AG04450 (cell line): ENCODE measurements around the gene TRIM45. TPM values are rescaled to one million over a fixed set of nuclear protein-coding genes. Genes with fewer than 3 reads are reported as not detected.
A peak's percentile ranks its signal among the peaks of the same experiment; 100 is the strongest.

ENCODE experiments used
- CTCF ChIA-PET: fragments of 300-600, 350-600 bp; formaldehyde crosslinking; extraction: SDS; loops from one replicate; lab custom pipeline; 2022; ENCODE audit warnings: antibody characterized with exemption, inconsistent platforms; lab: Charles Lee
- POLR2A ChIA-PET: fragments of 350-600 bp; formaldehyde crosslinking; extraction: SDS; loops from one replicate; lab custom pipeline; 2021; ENCODE audit warnings: antibody characterized with exemption, inconsistent platforms; lab: Yijun Ruan, JAX
- DNase-seq: peaks from one replicate; pipeline ENCODE4 v3.0.0-alpha.2; 2011; ENCODE audit warnings: low read depth, low spot score
- H3K27ac ChIP-seq: one replicate; pipeline ENCODE4 v1.5.1; 2012; ENCODE audit warnings: low read depth, low read length, control low read depth
- H3K27me3 ChIP-seq: one replicate; pipeline ENCODE4 v1.6.0; 2012; ENCODE audit warnings: low read length; ENCODE audit not compliant: control insufficient read depth, insufficient read depth
- H3K4me3 ChIP-seq: 2 replicates; pipeline ENCODE4 v1.5.1; 2011; ENCODE audit warnings: mild to moderate bottlenecking, low read depth, low read length, control low read depth
- H3K9me3 ChIP-seq: 2 replicates; pipeline ENCODE4 v1.5.1; 2012; ENCODE audit warnings: low read length; ENCODE audit not compliant: control insufficient read depth, insufficient read depth
- CTCF ChIP-seq: IDR thresholded peaks from 2 replicates; pipeline ENCODE4 v1.5.1; 2011; ENCODE audit warnings: low read depth, low read length, control low read depth, inconsistent platforms
- polyA plus RNA-seq: library from polyadenylated mRNA; depleted of rRNA; stranded (reverse); fragments of >200 nt; gene quantifications from 2 replicates; pipeline ENCODE4 v1.2.3, GENCODE V29; 2011

Gene TRIM45
- polyA plus RNA-seq, 1 experiment, result 4.8 TPM

GRCh38 chr1:117137281-117137855, 15.8 kb upstream of the TRIM45 start:
- ChIA-PET CTCF (interaction anchor here (0.9 to 2.7 kb wide), 2 partner anchors 9 to 15 kb away, joined by 3 to 28 read pairs; no protein-coding TSS in a partner anchor), POLR2A (no interaction called here)
- no peaks in the 10 kb centered on the region for H3K27me3 ChIP-seq
- H3K9me3 ChIP-seq, result no peaks in the 10 kb centered on the region
- no peak for TF ChIP-seq CTCF
- H3K4me3 ChIP-seq, result no peak overlapping the region
- no peak overlapping the region for H3K27ac ChIP-seq
- no peak for DNase-seq

GRCh38 chr1:117136749-117137148, 15.2 kb upstream of the TRIM45 start:
- no peak for DNase-seq
- no peak for TF ChIP-seq CTCF
- ChIA-PET POLR2A (no interaction called here), CTCF (interaction anchor here (0.9 to 2.7 kb wide), 2 partner anchors 8 to 15 kb away, joined by 3 to 28 read pairs; no protein-coding TSS in a partner anchor)
- Histone ChIP-seq H3K27ac (no peak overlapping the region), H3K27me3 (no peaks in the 10 kb centered on the region), H3K9me3 (no peaks in the 10 kb centered on the region), H3K4me3 (no peak overlapping the region)

- CTCF ChIA-PET, result interaction anchor here (2.2 kb wide), 1 partner anchor 13 kb away, joined by 6 read pairs; no protein-coding TSS in a partner anchor
- POLR2A ChIA-PET, result no interaction called here
- no peak for TF ChIP-seq CTCF
Observed at GRCh38 chr1:117135329-117135728, 13.8 kb upstream of the TRIM45 start.

GRCh38 chr1:117130526-117130925, 9.0 kb upstream of the TRIM45 start:
- Histone ChIP-seq H3K4me3 (no peak overlapping the region), H3K27ac (no peak overlapping the region), H3K27me3 (peaks cover 5% of the 10 kb centered on the region), H3K9me3 (no peaks in the 10 kb centered on the region)
- DNase-seq, result no peak
- no peak for TF ChIP-seq CTCF
- POLR2A ChIA-PET, result no interaction called here
- CTCF ChIA-PET, result interaction anchor here (4.9 kb wide), 1 partner anchor 62 kb away, joined by 285 read pairs; no protein-coding TSS in a partner anchor

More at GRCh38 chr1:117135329-117135728, 13.8 kb upstream of the TRIM45 start:
- no peak for DNase-seq
- H3K4me3 ChIP-seq, result no peak overlapping the region
- H3K9me3 ChIP-seq, result no peaks in the 10 kb centered on the region
- no peak overlapping the region for H3K27ac ChIP-seq
- no peaks in the 10 kb centered on the region for H3K27me3 ChIP-seq

- CTCF ChIA-PET, result interaction anchor here (0.5 to 5.1 kb wide), 47 partner anchors 9 to 767 kb away, joined by 3 to 285 read pairs (median 5); partner anchors contain the start of gene TTF2
- TF ChIP-seq CTCF, result peak; percentile 57
- no peak for DNase-seq
- Histone ChIP-seq H3K27me3 (peaks cover 10% of the 10 kb centered on the region), H3K27ac (no peak overlapping the region), H3K4me3 (no peak overlapping the region; the same call in 1 of the 2 replicates), H3K9me3 (no peaks in the 10 kb centered on the region)
- POLR2A ChIA-PET, result interaction anchor here (0.6 to 1.0 kb wide), 3 partner anchors 14 to 61 kb away, joined by 3 read pairs; no protein-coding TSS in a partner anchor
Observed at GRCh38 chr1:117128323-117129079, 7.0 kb upstream of the TRIM45 start.
